Common myeloid progenitor, CD34-positive (primary cell): ENCODE results near the gene EEFSEC.

Experiments
- CTCF ChIA-PET: fragments of 350-600 bp; sonication (Branson Sonifier 250); formaldehyde crosslinking; loops from one replicate; lab custom pipeline; 2021; ENCODE audit warnings: antibody characterized with exemption; lab: Charles Lee
- POLR2A ChIA-PET: fragments of 350-600 bp; sonication (Branson Sonifier 250); formaldehyde crosslinking; loops from one replicate; lab custom pipeline; 2021; ENCODE audit warnings: antibody characterized with exemption; lab: Charles Lee
- DNase-seq, 3 donors: peaks; one replicate each; pipeline versions ENCODE4 v3.0.0 to v3.0.0-alpha.2; 2013
- H3K27ac ChIP-seq, 2 experiments: 1 replicate in 1 of 2; 2 replicates in 1 of 2; pipeline ENCODE4 v1.7.0; 2013; ENCODE audit warnings: inconsistent platforms in 2 of 2, low read length in 2 of 2, mild to moderate bottlenecking in 2 of 2, low read depth in 1 of 2, moderate library complexity in 1 of 2; ENCODE audit not compliant: severe bottlenecking in 2 of 2, insufficient read depth in 1 of 2, poor library complexity in 1 of 2
- H3K27me3 ChIP-seq, 5 experiments: replicated peaks in 2 of 5; 1 replicate in 3 of 5; 2 replicates in 2 of 5; pipeline versions ENCODE4 v1.6.1 to v1.7.0; 2013; ENCODE audit warnings: low read length in 4 of 5, mild to moderate bottlenecking in 2 of 5, moderate library complexity in 2 of 5, inconsistent platforms in 1 of 5; ENCODE audit not compliant: insufficient read depth in 5 of 5, control insufficient read depth in 4 of 5
- H3K36me3 ChIP-seq, 4 experiments: 1 replicate in 2 of 4; 2 replicates in 2 of 4; pipeline versions ENCODE4 v1.6.1 to v1.7.0; 2013; ENCODE audit warnings: low read length in 3 of 4, control low read depth in 1 of 4, mild to moderate bottlenecking in 1 of 4; ENCODE audit not compliant: control insufficient read depth in 4 of 4, insufficient read depth in 4 of 4
- H3K4me1 ChIP-seq, 4 experiments: 1 replicate in 3 of 4; 2 replicates in 1 of 4; pipeline versions ENCODE4 v1.6.1 to v1.7.1; 2013; ENCODE audit warnings: low read length in 3 of 4, mild to moderate bottlenecking in 3 of 4, control low read depth in 1 of 4, inconsistent platforms in 1 of 4, moderate library complexity in 1 of 4; ENCODE audit not compliant: control insufficient read depth in 4 of 4, insufficient read depth in 4 of 4; ENCODE audit errors: control extremely low read depth in 1 of 4
- H3K4me3 ChIP-seq, 7 experiments: 1 replicate in 4 of 7; 2 replicates in 3 of 7; pipeline versions ENCODE4 v1.5.1 to v1.7.0; 2013; ENCODE audit warnings: mild to moderate bottlenecking in 7 of 7, low read length in 6 of 7, moderate library complexity in 6 of 7, inconsistent platforms in 2 of 7, low read depth in 2 of 7, control low read depth in 1 of 7; ENCODE audit not compliant: insufficient read depth in 4 of 7, control insufficient read depth in 1 of 7; ENCODE audit errors: extremely low read depth in 1 of 7
- H3K9me3 ChIP-seq, 5 experiments: 1 replicate in 4 of 5; 2 replicates in 1 of 5; pipeline versions ENCODE4 v1.6.1 to v1.7.1; 2013; ENCODE audit warnings: low read length in 4 of 5, mild to moderate bottlenecking in 2 of 5, inconsistent platforms in 1 of 5, low read depth in 1 of 5, moderate library complexity in 1 of 5; ENCODE audit not compliant: control insufficient read depth in 4 of 5, insufficient read depth in 2 of 5; ENCODE audit errors: control extremely low read depth in 1 of 5
- WGBS: methylation state at CpG from one replicate; pipeline ENCODE4 v1.1.5; 2013; ENCODE audit not compliant: insufficient coverage; 5-methylcytosine and 5-hydroxymethylcytosine counted together

EEFSEC gene

GRCh38 chr3:128430301-128430700 lies 277.0 kb downstream of the EEFSEC start:
- Histone ChIP-seq H3K9me3 (no peaks in the 10 kb centered on the region), H3K27ac (no peak overlapping the region), H3K4me1 (peaks cover 0 to 18% (median 15%) of the 10 kb centered on the region in 4 experiments), H3K4me3 (no peak overlapping the region), H3K27me3 (peaks cover 0 to 32% (median 11%) of the 10 kb centered on the region in 5 experiments), H3K36me3 (no peaks in the 10 kb centered on the region)
- ChIA-PET POLR2A (no interaction called here), CTCF (interaction anchor here (0.9 to 1.5 kb wide), 3 partner anchors 52 to 179 kb away, joined by 3 to 4 read pairs (median 4); no protein-coding TSS in a partner anchor)
- no peak for DNase-seq
- 94% methylated on average over 10 of the region's 10 CpGs for WGBS

GRCh38 chr3:128430731-128431130 lies 277.4 kb downstream of the EEFSEC start:
- WGBS, result 86% methylated on average over 6 of the region's 8 CpGs
- Histone ChIP-seq H3K36me3 (no peaks in the 10 kb centered on the region), H3K9me3 (no peaks in the 10 kb centered on the region), H3K4me3 (no peak overlapping the region), H3K27me3 (peaks cover 0 to 32% (median 11%) of the 10 kb centered on the region in 5 experiments), H3K27ac (no peak overlapping the region), H3K4me1 (peaks cover 0 to 18% (median 15%) of the 10 kb centered on the region in 4 experiments)
- DNase-seq, result no peak
- POLR2A ChIA-PET, result no interaction called here
- CTCF ChIA-PET, result interaction anchor here (0.8 to 1.0 kb wide), 3 partner anchors 8 to 154 kb away, joined by 3 read pairs; no protein-coding TSS in a partner anchor

- 86% methylated on average over 10 of the region's 13 CpGs for WGBS
- CTCF ChIA-PET, result interaction anchor here (1.0 to 5.3 kb wide), 5 partner anchors 11 to 153 kb away, joined by 3 to 31 read pairs (median 18); partner anchors contain the start of gene GATA2
Measured at GRCh38 chr3:128431803-128432300, 278.6 kb downstream of the EEFSEC start.

GRCh38 chr3:128432301-128432970 lies 279.2 kb downstream of the EEFSEC start:
- peaks cover 0 to 13% (median 9%) of the 10 kb centered on the region in 4 experiments for H3K4me1 ChIP-seq
- H3K36me3 ChIP-seq, result no peaks in the 10 kb centered on the region
- ChIA-PET CTCF (interaction anchor here (0.9 to 5.3 kb wide), 9 partner anchors 10 to 181 kb away, joined by 3 to 31 read pairs (median 4); partner anchors contain the start of gene GATA2), POLR2A (interaction anchor here (0.6 kb wide), 1 partner anchor 140 kb away, joined by 3 read pairs; no protein-coding TSS in a partner anchor)
- H3K9me3 ChIP-seq, result no peaks in the 10 kb centered on the region
- H3K27ac ChIP-seq, result no peak overlapping the region
- peaks cover 0 to 32% (median 11%) of the 10 kb centered on the region in 5 experiments for H3K27me3 ChIP-seq
- peak overlapping the region in 3 of 7 experiments; percentile 46 to 63 (median 57) for H3K4me3 ChIP-seq
- peak in 1 of 3 donors; percentile 17 for DNase-seq
- WGBS, result 11% methylated on average over 29 of the region's 43 CpGs

More at GRCh38 chr3:128431803-128432300, 278.6 kb downstream of the EEFSEC start:
- DNase-seq, result no peak
- POLR2A ChIA-PET, result no interaction called here
- Histone ChIP-seq H3K27me3 (peaks cover 0 to 32% (median 11%) of the 10 kb centered on the region in 5 experiments), H3K27ac (no peak overlapping the region), H3K4me1 (peaks cover 0 to 13% (median 9%) of the 10 kb centered on the region in 4 experiments), H3K9me3 (no peaks in the 10 kb centered on the region), H3K36me3 (no peaks in the 10 kb centered on the region), H3K4me3 (peak overlapping the region in 1 of 7 experiments; percentile 57)

- H3K27ac ChIP-seq, result no peak overlapping the region
- CTCF ChIA-PET, result interaction anchor here (0.9 to 5.3 kb wide), 10 partner anchors 9 to 180 kb away, joined by 3 to 31 read pairs (median 4); partner anchors contain the start of gene GATA2
- POLR2A ChIA-PET, result interaction anchor here (0.6 kb wide), 1 partner anchor 36 kb away, joined by 3 read pairs; no protein-coding TSS in a partner anchor
Measured at GRCh38 chr3:128432971-128433836, 279.9 kb downstream of the EEFSEC start.

GRCh38 chr3:128433837-128434165 lies 280.5 kb downstream of the EEFSEC start:
- CTCF ChIA-PET, result interaction anchor here (0.9 to 5.3 kb wide), 10 partner anchors 8 to 173 kb away, joined by 3 to 31 read pairs (median 4); partner anchors contain the start of gene GATA2
- peaks cover 0 to 13% (median 9%) of the 10 kb centered on the region in 4 experiments for H3K4me1 ChIP-seq
- H3K4me3 ChIP-seq, result no peak overlapping the region
- no peaks in the 10 kb centered on the region for H3K36me3 ChIP-seq
- no peak for DNase-seq
- H3K27ac ChIP-seq, result no peak overlapping the region
- 71% methylated on average over 1 of the region's 2 CpGs for WGBS
- no peaks in the 10 kb centered on the region for H3K9me3 ChIP-seq
- H3K27me3 ChIP-seq, result peaks cover 0 to 32% (median 11%) of the 10 kb centered on the region in 5 experiments
- POLR2A ChIA-PET, result no interaction called here

More at GRCh38 chr3:128432971-128433836, 279.9 kb downstream of the EEFSEC start:
- Histone ChIP-seq H3K9me3 (no peaks in the 10 kb centered on the region), H3K4me3 (peak overlapping the region in 6 of 7 experiments; percentile 2 to 63 (median 43)), H3K4me1 (peaks cover 0 to 13% (median 9%) of the 10 kb centered on the region in 4 experiments), H3K36me3 (no peaks in the 10 kb centered on the region), H3K27me3 (peaks cover 0 to 32% (median 11%) of the 10 kb centered on the region in 5 experiments)
- 11% methylated on average over 33 of the region's 53 CpGs for WGBS
- DNase-seq, result peak in 2 of 3 donors; percentile 33 to 54
